ENCODE measurements around the gene SOBP. TPM values are rescaled to one million over a fixed set of nuclear protein-coding genes. Genes with fewer than 3 reads are reported as not detected.
A peak's percentile ranks its signal among the peaks of the same experiment; 100 is the strongest.

The SOBP gene
- total and polyA plus RNA-seq, 9 donors, result 8.7 to 31.3 (median 25.8) TPM

DNA sequence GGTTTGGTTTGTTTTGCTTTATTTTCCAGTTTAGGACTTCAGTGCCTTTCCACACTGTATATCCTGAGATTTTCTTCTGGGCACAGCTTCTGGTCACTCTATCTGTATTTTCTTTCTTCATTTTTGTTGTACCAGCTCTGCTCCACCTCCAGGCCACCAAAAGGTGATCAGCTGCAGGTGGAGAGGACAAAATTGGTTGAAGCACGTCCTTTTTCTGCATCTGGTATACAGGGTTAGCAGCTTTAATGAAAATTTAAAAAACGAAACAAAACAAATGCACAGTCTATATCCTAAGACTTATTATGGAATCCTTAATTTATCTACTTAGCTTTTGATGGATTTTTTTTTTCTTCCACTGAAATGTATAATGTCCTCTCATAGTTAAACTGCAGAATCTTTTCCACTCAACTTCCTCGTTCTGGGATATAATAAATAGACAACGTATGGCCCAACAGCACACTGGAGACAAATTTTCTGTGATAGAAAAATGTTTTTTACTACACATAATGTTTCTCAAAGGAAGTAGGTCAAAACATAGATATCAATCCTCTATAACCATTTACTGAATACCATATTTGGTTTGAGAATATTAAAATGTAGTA lies 10.7 kb upstream of the SOBP start:
- TF ChIP-seq POLR2A (IDR thresholded peaks at IDR 0.05) (no peak), EP300 (IDR thresholded peaks at IDR 0.05) (no peak)
- TF ChIP-seq, protein P1, sequence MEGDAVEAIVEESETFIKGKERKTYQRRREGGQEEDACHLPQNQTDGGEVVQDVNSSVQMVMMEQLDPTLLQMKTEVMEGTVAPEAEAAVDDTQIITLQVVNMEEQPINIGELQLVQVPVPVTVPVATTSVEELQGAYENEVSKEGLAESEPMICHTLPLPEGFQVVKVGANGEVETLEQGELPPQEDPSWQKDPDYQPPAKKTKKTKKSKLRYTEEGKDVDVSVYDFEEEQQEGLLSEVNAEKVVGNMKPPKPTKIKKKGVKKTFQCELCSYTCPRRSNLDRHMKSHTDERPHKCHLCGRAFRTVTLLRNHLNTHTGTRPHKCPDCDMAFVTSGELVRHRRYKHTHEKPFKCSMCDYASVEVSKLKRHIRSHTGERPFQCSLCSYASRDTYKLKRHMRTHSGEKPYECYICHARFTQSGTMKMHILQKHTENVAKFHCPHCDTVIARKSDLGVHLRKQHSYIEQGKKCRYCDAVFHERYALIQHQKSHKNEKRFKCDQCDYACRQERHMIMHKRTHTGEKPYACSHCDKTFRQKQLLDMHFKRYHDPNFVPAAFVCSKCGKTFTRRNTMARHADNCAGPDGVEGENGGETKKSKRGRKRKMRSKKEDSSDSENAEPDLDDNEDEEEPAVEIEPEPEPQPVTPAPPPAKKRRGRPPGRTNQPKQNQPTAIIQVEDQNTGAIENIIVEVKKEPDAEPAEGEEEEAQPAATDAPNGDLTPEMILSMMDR (IDR thresholded peaks at IDR 0.05), result no peak
- WGBS, 3 donors, result 81 to 87% (median 87%) methylated on average over 4 of the region's 4 CpGs
- Histone ChIP-seq H3K36me3 (no peaks in the 10 kb centered on the region), H3K9me3 (no peaks in the 10 kb centered on the region), H3K27me3 (no peaks in the 10 kb centered on the region), H3K4me3 (no peak overlapping the region), H3K27ac (no peak overlapping the region), H3K4me1 (ENCODE audit: insufficient read depth) (no peaks in the 10 kb centered on the region)
- DNase-seq, result no peak
- intact Hi-C loops (cut with DNase I), result no loop called here

DNA sequence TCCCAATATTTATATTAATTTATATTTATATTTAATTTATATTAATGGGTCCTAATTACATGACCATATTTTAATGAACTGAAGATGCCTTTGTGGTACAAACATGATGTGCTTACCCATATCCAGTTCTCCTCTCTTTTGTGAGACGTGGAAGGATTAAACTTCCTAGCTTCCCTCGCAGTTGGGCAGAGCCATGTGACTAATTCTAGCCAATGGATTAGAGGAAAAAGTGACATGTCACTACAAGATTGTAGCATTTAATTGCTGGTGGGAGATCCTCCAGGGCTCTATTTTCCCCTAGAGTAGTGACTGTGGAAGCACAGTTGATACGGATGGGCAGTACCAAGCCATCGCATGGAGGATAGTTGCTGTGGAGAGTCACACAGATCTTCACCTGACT lies 4.8 kb upstream of the SOBP start:
- Histone ChIP-seq H3K27ac (no peak overlapping the region), H3K36me3 (no peaks in the 10 kb centered on the region), H3K9me3 (no peaks in the 10 kb centered on the region), H3K4me1 (ENCODE audit: insufficient read depth) (peaks cover 1% of the 10 kb centered on the region), H3K27me3 (no peaks in the 10 kb centered on the region), H3K4me3 (no peak overlapping the region)
- WGBS, 3 donors, result 89 to 96% (median 93%) methylated on average over 4 of the region's 4 CpGs
- DNase-seq, result no peak
- intact Hi-C loops (cut with DNase I), result no loop called here
- TF ChIP-seq, protein P1 (IDR thresholded peaks at IDR 0.05), result no peak
- no peak for TF ChIP-seq POLR2A (IDR thresholded peaks at IDR 0.05)
- no peak for TF ChIP-seq EP300 (IDR thresholded peaks at IDR 0.05)

DNA sequence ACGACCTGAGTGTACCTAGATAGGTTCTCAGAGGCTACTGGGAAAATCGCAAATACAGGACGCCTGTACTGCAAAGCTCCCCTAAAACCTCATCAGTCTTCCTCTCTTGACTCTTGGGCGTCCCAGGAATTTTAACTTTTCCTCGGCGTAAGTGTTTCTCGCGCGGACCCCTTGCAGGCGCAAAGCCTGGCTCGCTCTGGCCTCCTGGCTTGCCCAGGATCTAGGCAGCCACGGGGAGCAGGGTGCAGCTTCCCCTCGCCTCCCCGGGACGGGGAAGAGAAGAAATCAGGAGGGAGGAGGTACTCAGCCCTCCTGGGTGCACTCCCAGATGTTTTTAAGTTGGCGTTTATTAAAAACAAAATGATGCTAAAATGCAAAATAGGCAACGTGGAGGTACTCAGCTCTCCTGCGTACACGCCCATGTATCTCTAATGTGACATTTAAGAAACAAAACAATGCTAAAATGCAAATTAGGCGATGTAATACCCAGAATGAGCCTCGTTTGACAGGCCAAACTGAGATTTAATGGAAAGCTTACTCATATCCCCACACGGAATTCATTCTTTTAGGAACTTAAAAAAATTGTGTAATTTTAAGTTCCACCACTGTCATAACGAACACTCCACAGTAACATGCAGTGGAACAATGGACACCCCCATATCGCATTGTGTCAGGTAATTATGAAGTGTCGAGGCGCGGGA lies 1.6 kb upstream of the SOBP start:
- peak in 2 of 5 donors; percentile 22 to 40 for DNase-seq
- peak overlapping the region in 1 of 2 donors; percentile 87 for H3K27ac ChIP-seq

DNA sequence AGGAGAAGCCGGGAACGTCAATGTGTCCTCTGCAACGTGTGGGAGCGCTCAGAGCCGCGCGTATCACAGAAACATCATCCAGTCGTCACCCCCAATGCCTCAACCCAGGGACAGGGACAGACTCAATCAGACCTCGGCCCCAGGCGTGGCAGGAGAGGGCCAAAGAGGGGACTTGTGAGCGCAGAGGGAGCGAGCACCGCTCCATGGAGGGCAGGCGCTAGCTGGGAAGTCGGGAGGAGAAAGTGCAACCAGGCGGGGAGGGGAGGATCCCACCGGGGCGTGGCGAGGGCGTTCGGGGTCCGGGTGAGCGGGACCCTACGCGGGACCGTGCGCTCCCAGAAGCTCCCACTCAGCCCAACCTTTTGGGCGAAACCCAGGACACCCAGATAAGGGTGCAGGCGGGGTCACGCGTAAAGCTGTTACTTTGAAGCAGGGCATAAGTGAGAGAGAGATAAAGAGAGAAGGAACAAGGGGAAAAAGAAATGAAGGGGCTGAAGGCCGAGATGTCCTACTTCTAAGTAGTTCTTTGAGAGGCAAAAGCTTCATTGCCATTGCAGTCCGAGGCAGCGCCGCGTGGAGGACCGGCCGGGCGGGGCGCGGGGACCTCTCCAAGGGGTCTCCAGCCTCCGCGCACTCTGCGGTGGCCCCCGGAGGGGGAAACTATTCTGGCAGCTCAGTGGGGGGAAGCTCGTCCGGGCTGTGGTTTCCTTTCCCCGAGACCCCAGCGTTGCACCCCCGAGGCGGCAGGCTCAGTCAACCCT lies 862 bp upstream of the SOBP start:
- intact Hi-C loops (cut with DNase I), result no loop called here

More for the DNA sequence above, 1.6 kb upstream of the SOBP start:
- intact Hi-C loops (cut with DNase I), result no loop called here
- H3K4me1 ChIP-seq (ENCODE audit: insufficient read depth), result peaks cover 4% of the 10 kb centered on the region
- no peaks in the 10 kb centered on the region for H3K36me3 ChIP-seq
- no peaks in the 10 kb centered on the region for H3K27me3 ChIP-seq
- H3K4me3 ChIP-seq, result peak overlapping the region; percentile 65
- 4 to 12% (median 10%) methylated on average over 27 of the region's 27 CpGs for WGBS, 3 donors
- H3K9me3 ChIP-seq, result no peaks in the 10 kb centered on the region
- no peak for TF ChIP-seq EP300 (IDR thresholded peaks at IDR 0.05)
- no peak for TF ChIP-seq POLR2A (IDR thresholded peaks at IDR 0.05)
- TF ChIP-seq, protein P1 (IDR thresholded peaks at IDR 0.05), result no peak

More for the DNA sequence above, 862 bp upstream of the SOBP start:
- Histone ChIP-seq H3K4me1 (ENCODE audit: insufficient read depth) (peaks cover 5% of the 10 kb centered on the region), H3K27ac (peak overlapping the region; percentile 83 to 87), H3K9me3 (no peaks in the 10 kb centered on the region), H3K36me3 (no peaks in the 10 kb centered on the region), H3K27me3 (no peaks in the 10 kb centered on the region), H3K4me3 (peak overlapping the region; percentile 65)
- TF ChIP-seq EP300 (IDR thresholded peaks at IDR 0.05) (no peak), POLR2A (IDR thresholded peaks at IDR 0.05) (no peak)
- TF ChIP-seq, protein P1 (IDR thresholded peaks at IDR 0.05), result no peak
- 1% methylated on average over 50 to 51 of the region's 51 CpGs for WGBS, 3 donors
- peak; percentile 48 to 76 (median 68) for DNase-seq
